IMR-90 (cell line): ENCODE measurements around the gene YKT6. TPM values are rescaled to one million over a fixed set of nuclear protein-coding genes. Genes with fewer than 3 reads are reported as not detected.

Source experiments
- ATAC-seq: fragments of 200-7000 bp; cut with Tn5 transposase; 2 replicates; pipeline ENCODE4 v1.9.1; 2020; ENCODE audit warnings: low read depth, mild to moderate bottlenecking, moderate library complexity
- BruUV-seq: library from RNA; stranded (reverse); fragments of 400-500 nt; replicated peaks from 2 replicates; lab custom pipeline; 2021; lab: Mats Ljungman, UMichigan
- CTCF ChIA-PET: fragments of 300-600 bp; formaldehyde crosslinking; extraction: SDS; loops from one replicate; lab custom pipeline; 2021; ENCODE audit warnings: antibody characterized with exemption; lab: Yijun Ruan, JAX
- POLR2A ChIA-PET: fragments of 300-600 bp; sonication (Branson Sonifier 250); formaldehyde crosslinking; loops from one replicate; lab custom pipeline; 2022; ENCODE audit warnings: antibody characterized with exemption; ENCODE audit not compliant: unreplicated experiment; lab: Charles Lee
- DNase-seq: peaks from one replicate; pipeline ENCODE4 v3.0.0; 2013
- H2AFZ ChIP-seq: replicated peaks from 2 replicates; pipeline ENCODE3; 2013; ENCODE audit warnings: low read length, mild to moderate bottlenecking; ENCODE audit not compliant: poor library complexity
- H2AK5ac ChIP-seq: 2 replicates; pipeline ENCODE4 v1.6.1; 2013; ENCODE audit warnings: low read depth, low read length, inconsistent platforms
- H2AK9ac ChIP-seq: replicated peaks from 2 replicates; pipeline ENCODE3; 2013; ENCODE audit warnings: mild to moderate bottlenecking, low read depth, low read length, moderate library complexity; ENCODE audit not compliant: poor library complexity
- H2BK120ac ChIP-seq: 2 replicates; pipeline ENCODE4 v1.6.1; 2013; ENCODE audit warnings: low read depth, low read length, inconsistent platforms
- H2BK15ac ChIP-seq: 3 replicates; pipeline ENCODE4 v1.6.1; 2013; ENCODE audit warnings: low read depth, low read length, inconsistent platforms
- H2BK20ac ChIP-seq: 2 replicates; pipeline ENCODE4 v1.6.1; 2013; ENCODE audit warnings: low read depth, mild to moderate bottlenecking, inconsistent platforms, low read length, moderate library complexity
- H2BK5ac ChIP-seq: 2 replicates; pipeline ENCODE4 v1.6.1; 2013; ENCODE audit warnings: mild to moderate bottlenecking, low read depth, low read length, inconsistent platforms; ENCODE audit not compliant: poor library complexity, severe bottlenecking
- H3K14ac ChIP-seq: replicated peaks from 2 replicates; pipeline ENCODE4 v1.6.1; 2013; ENCODE audit warnings: low read depth, low read length, inconsistent platforms
- H3K18ac ChIP-seq: 2 replicates; pipeline ENCODE4 v1.6.1; 2013; ENCODE audit warnings: low read depth, low read length, control low read depth
- H3K23ac ChIP-seq: 2 replicates; pipeline ENCODE4 v1.6.1; 2013; ENCODE audit warnings: low read depth, low read length, inconsistent platforms
- H3K27ac ChIP-seq: 2 replicates; pipeline ENCODE4 v1.5.1; 2013; ENCODE audit warnings: mild to moderate bottlenecking, control low read depth, low read length; ENCODE audit not compliant: insufficient read depth
- H3K27me3 ChIP-seq: 2 replicates; pipeline ENCODE4 v1.6.1; 2013; ENCODE audit warnings: low read length; ENCODE audit not compliant: control insufficient read depth, insufficient read depth
- H3K36me3 ChIP-seq: 2 replicates; pipeline ENCODE4 v1.6.1; 2013; ENCODE audit warnings: low read length, mixed read lengths; ENCODE audit not compliant: control insufficient read depth, insufficient read depth
- H3K4ac ChIP-seq: 2 replicates; pipeline ENCODE4 v1.6.1; 2013; ENCODE audit warnings: low read depth, low read length, inconsistent platforms
- H3K4me1 ChIP-seq: 2 replicates; pipeline ENCODE4 v1.6.1; 2013; ENCODE audit warnings: low read length, mixed read lengths; ENCODE audit not compliant: control insufficient read depth, insufficient read depth
- H3K4me2 ChIP-seq: 2 replicates; pipeline ENCODE4 v1.6.1; 2013; ENCODE audit warnings: low read depth, mild to moderate bottlenecking, control low read depth, low read length, moderate library complexity
- H3K4me3 ChIP-seq: 2 replicates; pipeline ENCODE4 v1.5.1; 2013; ENCODE audit warnings: low read depth, mild to moderate bottlenecking, control low read depth, low read length, moderate library complexity; ENCODE audit not compliant: insufficient read depth
- H3K56ac ChIP-seq: 2 replicates; pipeline ENCODE4 v1.6.1; 2013; ENCODE audit warnings: low read length, inconsistent platforms; ENCODE audit not compliant: insufficient read depth; ENCODE audit errors: extremely low read depth
- H3K79me1 ChIP-seq, 2 experiments: 2 replicates each; pipeline ENCODE4 v1.6.1; 2013; ENCODE audit warnings: low read length in 2 of 2, inconsistent platforms in 1 of 2, low read depth in 1 of 2
- H3K9ac ChIP-seq: 2 replicates; pipeline ENCODE4 v1.6.1; 2013; ENCODE audit warnings: low read depth, low read length, control low read depth
- H3K9me1 ChIP-seq: 2 replicates; pipeline ENCODE4 v1.6.1; 2013; ENCODE audit warnings: low read length, inconsistent platforms; ENCODE audit not compliant: insufficient read depth
- H3K9me3 ChIP-seq: 2 replicates; pipeline ENCODE4 v1.6.1; 2013; ENCODE audit warnings: low read length; ENCODE audit not compliant: control insufficient read depth, insufficient read depth
- H4K20me1 ChIP-seq: 2 replicates; pipeline ENCODE4 v1.6.1; 2013; ENCODE audit warnings: low read length, inconsistent platforms; ENCODE audit not compliant: insufficient read depth
- H4K5ac ChIP-seq: 2 replicates; pipeline ENCODE4 v1.6.1; 2013; ENCODE audit warnings: mild to moderate bottlenecking, low read depth, low read length, control low read depth
- H4K8ac ChIP-seq, 2 experiments: 2 replicates each; pipeline ENCODE4 v1.6.1; 2013; ENCODE audit warnings: low read depth in 2 of 2, low read length in 2 of 2, control low read depth in 1 of 2, inconsistent platforms in 1 of 2
- H4K91ac ChIP-seq: 2 replicates; pipeline ENCODE4 v1.6.1; 2013; ENCODE audit warnings: low read depth, low read length, inconsistent platforms; ENCODE audit not compliant: insufficient read depth
- BHLHE40 ChIP-seq: fragments of 150-350 bp; IDR thresholded peaks from 2 replicates; pipeline ENCODE4 v1.6.1; 2016; ENCODE audit warnings: mild to moderate bottlenecking, low read depth, low read length
- CEBPB ChIP-seq: IDR thresholded peaks from 2 replicates; pipeline ENCODE4 v1.6.1; 2012; ENCODE audit warnings: low read depth, low read length, improper control_type of control experiment
- CHD1 ChIP-seq: IDR thresholded peaks from 2 replicates; pipeline ENCODE4 v1.6.1; 2012; ENCODE audit warnings: low read depth, low read length, improper control_type of control experiment
- MAZ ChIP-seq: IDR thresholded peaks from 2 replicates; pipeline ENCODE4 v1.6.1; 2012; ENCODE audit warnings: low read depth, mild to moderate bottlenecking, low read length, improper control_type of control experiment, moderate library complexity, borderline replicate concordance
- MXI1 ChIP-seq: IDR thresholded peaks from 2 replicates; pipeline ENCODE4 v1.6.1; 2012; ENCODE audit warnings: low read depth, mild to moderate bottlenecking, low read length, moderate library complexity, borderline replicate concordance
- NFE2L2 ChIP-seq: fragments of 150-350 bp; IDR thresholded peaks from 2 replicates; pipeline ENCODE4 v1.6.1; 2016; ENCODE audit warnings: low read depth, mild to moderate bottlenecking, low read length
- POLR2A ChIP-seq: IDR thresholded peaks from 2 replicates; pipeline ENCODE4 v1.6.1; 2012; ENCODE audit warnings: mild to moderate bottlenecking, low read depth, low read length
- RAD21 ChIP-seq: IDR thresholded peaks from 2 replicates; pipeline ENCODE4 v1.6.1; 2012; ENCODE audit warnings: low read length, improper control_type of control experiment
- RCOR1 ChIP-seq: IDR thresholded peaks from 2 replicates; pipeline ENCODE4 v1.6.1; 2012; ENCODE audit warnings: mild to moderate bottlenecking, low read length, improper control_type of control experiment; ENCODE audit not compliant: insufficient replicate concordance
- RFX5 ChIP-seq: IDR thresholded peaks from 2 replicates; pipeline ENCODE4 v1.8.0; 2012; ENCODE audit warnings: low read depth, mild to moderate bottlenecking, low read length, moderate library complexity
- SMC3 ChIP-seq: fragments of 150-350 bp; IDR thresholded peaks from 2 replicates; pipeline ENCODE4 v1.6.1; 2016; ENCODE audit warnings: low read depth, mild to moderate bottlenecking, antibody characterized with exemption, low read length, moderate library complexity
- WGBS, 2 experiments: methylation state at CpG; one replicate each; pipeline versions ENCODE4 v1.1.5 to v1.1.7; 2013; ENCODE audit warnings: missing lambda C conversion rate in 2 of 2; ENCODE audit not compliant: insufficient read length in 1 of 2; ENCODE audit errors: extremely low coverage in 2 of 2; 5-methylcytosine and 5-hydroxymethylcytosine counted together
- dilution Hi-C: fragments of 300-500 bp; cut with HindIII; formaldehyde crosslinking; loops from one replicate; pipeline ENCODE4 v1.14.3; 2018; ENCODE audit warnings: low sequenced_read_pairs; ENCODE audit not compliant: unreplicated experiment
- in situ Hi-C: fragments of 300-500 bp; cut with MboI; formaldehyde crosslinking; loops from 3 replicates; pipeline ENCODE4 v1.14.3; 2019; ENCODE audit warnings: low sequenced_read_pairs, inconsistent platforms, mixed read lengths
- intact Hi-C: fragments of 100-400 bp; cut with micrococcal nuclease; formaldehyde crosslinking; loops from 2 replicates; pipeline ENCODE4 v1.10.0; 2022
- polyA plus RNA-seq, 3 experiments: library from polyadenylated mRNA; depleted of rRNA; stranded (reverse); fragments of >200 nt; gene quantifications; 2 replicates each; pipeline ENCODE4 v1.2.3, GENCODE V29; 2012; ENCODE audit warnings: low replicate concordance in 1 of 3
- total RNA-seq: library from RNA; depleted of rRNA; stranded (reverse); fragments of >200 nt; gene quantifications from 2 replicates; pipeline ENCODE4 v1.2.3, GENCODE V29; 2012
- TF ChIP-seq, protein P1 (sequence below): fragments of 150-350 bp; IDR thresholded peaks from 2 replicates; pipeline ENCODE4 v1.6.1; 2017; ENCODE audit warnings: mild to moderate bottlenecking, antibody characterized with exemption, low read length, low read depth
- TF ChIP-seq, protein P2 (sequence below): conservative IDR thresholded peaks from 2 replicates; pipeline ENCODE4 v1.5.1; 2012; ENCODE audit warnings: mild to moderate bottlenecking, low read depth, low read length, improper control_type of control experiment
- TF ChIP-seq, protein P3 (sequence below): fragments of 150-350 bp; IDR thresholded peaks from 2 replicates; pipeline ENCODE4 v1.6.1; 2016; ENCODE audit warnings: low read depth, mild to moderate bottlenecking, low read length, moderate library complexity, borderline replicate concordance

YKT6 gene
- total and polyA plus RNA-seq, 2 of the 4 experiments (the other 2 are of a cell fraction) = 115 to 120 TPM

DNA sequence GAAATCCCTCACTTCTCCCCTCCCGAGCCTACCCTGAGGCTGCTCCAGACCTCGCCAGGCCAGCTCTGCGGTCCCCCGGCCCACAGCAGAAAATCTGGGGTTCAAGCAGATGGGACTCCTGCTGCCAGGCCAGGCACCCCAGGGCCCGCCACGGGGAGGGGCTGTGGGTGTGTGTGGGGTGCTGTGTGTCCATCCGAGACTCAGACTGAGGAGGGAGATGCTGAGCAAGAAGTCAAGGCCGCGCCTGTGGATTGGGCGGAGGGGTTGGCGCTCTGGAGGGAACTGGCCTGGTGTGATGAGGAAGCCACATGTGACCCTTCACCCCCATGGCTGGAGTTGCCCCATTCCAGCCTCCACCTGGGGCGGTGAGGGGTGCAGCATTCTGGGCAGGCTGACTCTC lies 51.1 kb downstream of the YKT6 start:
- Histone ChIP-seq H3K9me3 (no peaks in the 10 kb centered on the region), H3K36me3 (no peaks in the 10 kb centered on the region), H2BK15ac (no peak overlapping the region), H3K79me1 (no peaks in the 10 kb centered on the region), H3K23ac (no peak overlapping the region), H3K27me3 (peaks cover 2% of the 10 kb centered on the region; the same call in 1 of the 2 replicates), H3K4me1 (no peaks in the 10 kb centered on the region), H4K5ac (no peak overlapping the region), H3K4ac (no peak overlapping the region), H3K4me2 (no peak overlapping the region), H3K4me3 (no peak overlapping the region), H4K91ac (no peak overlapping the region), H3K9me1 (peaks cover 4% of the 10 kb centered on the region), H2AK9ac (no peak overlapping the region), H2AK5ac (no peak overlapping the region), H4K20me1 (no peaks in the 10 kb centered on the region), H4K8ac (no peak overlapping the region), H3K18ac (no peak overlapping the region), H3K9ac (no peak overlapping the region), H2AFZ (no peak overlapping the region), H3K14ac (no peak overlapping the region), H2BK120ac (no peak overlapping the region), H2BK20ac (no peak overlapping the region), H3K27ac (no peak overlapping the region), H2BK5ac (no peak overlapping the region), H3K56ac (no peak overlapping the region)
- WGBS, 2 experiments = 80% methylated on average over 3 of the region's 12 CpGs; no CpG with 5 or more reads in 1 of the 2 experiments
- TF ChIP-seq RFX5 = no peak
- TF ChIP-seq CEBPB = no peak
- TF ChIP-seq CHD1 = no peak
- TF ChIP-seq RAD21 = no peak
- no peak for TF ChIP-seq MXI1
- TF ChIP-seq SMC3 = no peak
- no peak for TF ChIP-seq RCOR1
- TF ChIP-seq, protein P1, sequence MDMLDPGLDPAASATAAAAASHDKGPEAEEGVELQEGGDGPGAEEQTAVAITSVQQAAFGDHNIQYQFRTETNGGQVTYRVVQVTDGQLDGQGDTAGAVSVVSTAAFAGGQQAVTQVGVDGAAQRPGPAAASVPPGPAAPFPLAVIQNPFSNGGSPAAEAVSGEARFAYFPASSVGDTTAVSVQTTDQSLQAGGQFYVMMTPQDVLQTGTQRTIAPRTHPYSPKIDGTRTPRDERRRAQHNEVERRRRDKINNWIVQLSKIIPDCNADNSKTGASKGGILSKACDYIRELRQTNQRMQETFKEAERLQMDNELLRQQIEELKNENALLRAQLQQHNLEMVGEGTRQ = no peak
- no peak for TF ChIP-seq MAZ
- TF ChIP-seq NFE2L2 = no peak
- TF ChIP-seq, protein P2, sequence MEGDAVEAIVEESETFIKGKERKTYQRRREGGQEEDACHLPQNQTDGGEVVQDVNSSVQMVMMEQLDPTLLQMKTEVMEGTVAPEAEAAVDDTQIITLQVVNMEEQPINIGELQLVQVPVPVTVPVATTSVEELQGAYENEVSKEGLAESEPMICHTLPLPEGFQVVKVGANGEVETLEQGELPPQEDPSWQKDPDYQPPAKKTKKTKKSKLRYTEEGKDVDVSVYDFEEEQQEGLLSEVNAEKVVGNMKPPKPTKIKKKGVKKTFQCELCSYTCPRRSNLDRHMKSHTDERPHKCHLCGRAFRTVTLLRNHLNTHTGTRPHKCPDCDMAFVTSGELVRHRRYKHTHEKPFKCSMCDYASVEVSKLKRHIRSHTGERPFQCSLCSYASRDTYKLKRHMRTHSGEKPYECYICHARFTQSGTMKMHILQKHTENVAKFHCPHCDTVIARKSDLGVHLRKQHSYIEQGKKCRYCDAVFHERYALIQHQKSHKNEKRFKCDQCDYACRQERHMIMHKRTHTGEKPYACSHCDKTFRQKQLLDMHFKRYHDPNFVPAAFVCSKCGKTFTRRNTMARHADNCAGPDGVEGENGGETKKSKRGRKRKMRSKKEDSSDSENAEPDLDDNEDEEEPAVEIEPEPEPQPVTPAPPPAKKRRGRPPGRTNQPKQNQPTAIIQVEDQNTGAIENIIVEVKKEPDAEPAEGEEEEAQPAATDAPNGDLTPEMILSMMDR = no peak
- TF ChIP-seq, protein P3, sequence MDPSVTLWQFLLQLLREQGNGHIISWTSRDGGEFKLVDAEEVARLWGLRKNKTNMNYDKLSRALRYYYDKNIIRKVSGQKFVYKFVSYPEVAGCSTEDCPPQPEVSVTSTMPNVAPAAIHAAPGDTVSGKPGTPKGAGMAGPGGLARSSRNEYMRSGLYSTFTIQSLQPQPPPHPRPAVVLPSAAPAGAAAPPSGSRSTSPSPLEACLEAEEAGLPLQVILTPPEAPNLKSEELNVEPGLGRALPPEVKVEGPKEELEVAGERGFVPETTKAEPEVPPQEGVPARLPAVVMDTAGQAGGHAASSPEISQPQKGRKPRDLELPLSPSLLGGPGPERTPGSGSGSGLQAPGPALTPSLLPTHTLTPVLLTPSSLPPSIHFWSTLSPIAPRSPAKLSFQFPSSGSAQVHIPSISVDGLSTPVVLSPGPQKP = no peak
- no peak for TF ChIP-seq BHLHE40
- TF ChIP-seq POLR2A = no peak
- in situ Hi-C loops = no loop called here
- ATAC-seq (no peak), DNase-seq (no peak)
- ChIA-PET CTCF (no interaction called here), POLR2A (no interaction called here)
- dilution Hi-C loops = no loop called here
- intact Hi-C loops = no loop called here
- no TSS peak for BruUV-seq
